PFSK-1 (cell line): Measurements from ENCODE around the gene GABRR3.

Experiments used
- FOXP2 ChIP-seq: optimal IDR thresholded peaks from 2 replicates; pipeline ENCODE3; 2011; ENCODE audit warnings: borderline replicate concordance, control low read depth, inconsistent platforms; ENCODE audit not compliant: insufficient read depth; ENCODE audit errors: extremely low read length, extremely low read depth
- POLR2AphosphoS5 ChIP-seq: IDR thresholded peaks from 2 replicates; pipeline ENCODE4 v1.6.1; 2012; ENCODE audit warnings: low read depth, mild to moderate bottlenecking, control low read depth, low read length, moderate library complexity
- SIN3A ChIP-seq: IDR thresholded peaks from 2 replicates; pipeline ENCODE4 v1.6.1; 2012; ENCODE audit warnings: mild to moderate bottlenecking, low read length, moderate library complexity, borderline replicate concordance; ENCODE audit not compliant: insufficient read depth
- TAF1 ChIP-seq: IDR thresholded peaks from 2 replicates; pipeline ENCODE4 v1.6.1; 2012; ENCODE audit warnings: low read length, control low read depth, borderline replicate concordance; ENCODE audit not compliant: insufficient read depth
- TF ChIP-seq, protein P1 (sequence below), 2 experiments: IDR thresholded peaks; 2 replicates each; pipeline versions ENCODE4 v1.6.1 to v1.8.0; 2011 to 2012; ENCODE audit warnings: low read depth in 2 of 2, low read length in 2 of 2, control low read depth in 1 of 2, inconsistent platforms in 1 of 2, mild to moderate bottlenecking in 1 of 2, moderate library complexity in 1 of 2; ENCODE audit not compliant: insufficient read depth in 1 of 2

Gene GABRR3

DNA sequence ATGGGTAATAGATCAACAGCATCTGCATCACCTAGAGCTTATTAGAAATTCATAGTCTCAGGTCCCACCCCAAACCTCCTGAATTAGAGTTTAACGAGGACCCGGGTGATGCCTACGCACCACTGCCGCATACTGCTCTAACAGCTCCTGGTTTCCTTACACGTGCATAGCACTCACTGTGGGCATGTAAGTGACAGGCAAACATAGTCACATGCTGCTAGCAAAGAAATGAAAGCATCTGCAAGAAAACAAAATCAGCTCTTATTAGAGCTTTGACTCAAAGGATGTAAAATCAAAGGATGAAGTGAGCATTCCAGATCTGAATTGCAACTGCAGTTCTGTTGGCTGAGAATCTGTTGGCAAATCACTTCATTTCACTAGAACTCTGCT, 43.8 kb downstream of the GABRR3 start:
- TF ChIP-seq POLR2AphosphoS5 (no peak), FOXP2 (no peak), SIN3A (no peak), TAF1 (no peak)
- TF ChIP-seq, protein P1, sequence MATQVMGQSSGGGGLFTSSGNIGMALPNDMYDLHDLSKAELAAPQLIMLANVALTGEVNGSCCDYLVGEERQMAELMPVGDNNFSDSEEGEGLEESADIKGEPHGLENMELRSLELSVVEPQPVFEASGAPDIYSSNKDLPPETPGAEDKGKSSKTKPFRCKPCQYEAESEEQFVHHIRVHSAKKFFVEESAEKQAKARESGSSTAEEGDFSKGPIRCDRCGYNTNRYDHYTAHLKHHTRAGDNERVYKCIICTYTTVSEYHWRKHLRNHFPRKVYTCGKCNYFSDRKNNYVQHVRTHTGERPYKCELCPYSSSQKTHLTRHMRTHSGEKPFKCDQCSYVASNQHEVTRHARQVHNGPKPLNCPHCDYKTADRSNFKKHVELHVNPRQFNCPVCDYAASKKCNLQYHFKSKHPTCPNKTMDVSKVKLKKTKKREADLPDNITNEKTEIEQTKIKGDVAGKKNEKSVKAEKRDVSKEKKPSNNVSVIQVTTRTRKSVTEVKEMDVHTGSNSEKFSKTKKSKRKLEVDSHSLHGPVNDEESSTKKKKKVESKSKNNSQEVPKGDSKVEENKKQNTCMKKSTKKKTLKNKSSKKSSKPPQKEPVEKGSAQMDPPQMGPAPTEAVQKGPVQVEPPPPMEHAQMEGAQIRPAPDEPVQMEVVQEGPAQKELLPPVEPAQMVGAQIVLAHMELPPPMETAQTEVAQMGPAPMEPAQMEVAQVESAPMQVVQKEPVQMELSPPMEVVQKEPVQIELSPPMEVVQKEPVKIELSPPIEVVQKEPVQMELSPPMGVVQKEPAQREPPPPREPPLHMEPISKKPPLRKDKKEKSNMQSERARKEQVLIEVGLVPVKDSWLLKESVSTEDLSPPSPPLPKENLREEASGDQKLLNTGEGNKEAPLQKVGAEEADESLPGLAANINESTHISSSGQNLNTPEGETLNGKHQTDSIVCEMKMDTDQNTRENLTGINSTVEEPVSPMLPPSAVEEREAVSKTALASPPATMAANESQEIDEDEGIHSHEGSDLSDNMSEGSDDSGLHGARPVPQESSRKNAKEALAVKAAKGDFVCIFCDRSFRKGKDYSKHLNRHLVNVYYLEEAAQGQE (IDR thresholded peaks at IDR 0.05; ENCODE audit: insufficient read depth in 1 of 2, low read depth in 2 of 2, low read length in 2 of 2), result no peak

DNA sequence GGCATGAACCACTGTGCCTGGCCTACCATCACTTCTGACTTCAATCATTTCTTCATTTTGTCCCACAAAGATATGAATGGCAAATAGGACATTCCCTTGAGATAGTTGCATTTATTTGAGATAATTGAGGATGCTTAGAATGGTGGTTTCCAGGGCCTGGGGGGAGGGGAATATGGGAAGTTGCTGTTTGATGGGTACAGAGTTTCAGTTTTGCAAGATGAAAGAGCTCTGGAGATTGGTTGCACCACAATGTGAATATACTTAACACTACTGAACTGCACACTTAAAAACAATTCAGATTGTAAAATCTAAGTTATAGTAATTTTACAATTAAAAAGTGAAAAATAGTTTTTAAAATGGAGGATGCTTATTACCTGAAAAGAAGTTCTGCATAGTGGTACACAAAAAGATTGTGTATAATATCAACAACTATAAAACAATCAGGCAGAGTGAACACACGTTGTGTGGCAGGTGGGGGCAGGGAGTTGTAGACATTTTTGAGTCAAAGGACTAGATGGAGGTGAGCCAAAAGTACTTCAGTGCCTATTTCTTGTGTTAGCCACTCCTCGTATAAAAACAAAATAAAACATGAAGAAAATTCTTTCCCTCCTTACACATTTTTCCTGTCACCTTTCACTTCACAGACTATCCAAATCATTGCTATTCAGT, 44.4 kb downstream of the GABRR3 start:
- TF ChIP-seq TAF1 (no peak), SIN3A (no peak), FOXP2 (no peak), POLR2AphosphoS5 (no peak)
- TF ChIP-seq, protein P1 (IDR thresholded peaks at IDR 0.05; ENCODE audit: insufficient read depth in 1 of 2, low read depth in 2 of 2, low read length in 2 of 2), result no peak

DNA sequence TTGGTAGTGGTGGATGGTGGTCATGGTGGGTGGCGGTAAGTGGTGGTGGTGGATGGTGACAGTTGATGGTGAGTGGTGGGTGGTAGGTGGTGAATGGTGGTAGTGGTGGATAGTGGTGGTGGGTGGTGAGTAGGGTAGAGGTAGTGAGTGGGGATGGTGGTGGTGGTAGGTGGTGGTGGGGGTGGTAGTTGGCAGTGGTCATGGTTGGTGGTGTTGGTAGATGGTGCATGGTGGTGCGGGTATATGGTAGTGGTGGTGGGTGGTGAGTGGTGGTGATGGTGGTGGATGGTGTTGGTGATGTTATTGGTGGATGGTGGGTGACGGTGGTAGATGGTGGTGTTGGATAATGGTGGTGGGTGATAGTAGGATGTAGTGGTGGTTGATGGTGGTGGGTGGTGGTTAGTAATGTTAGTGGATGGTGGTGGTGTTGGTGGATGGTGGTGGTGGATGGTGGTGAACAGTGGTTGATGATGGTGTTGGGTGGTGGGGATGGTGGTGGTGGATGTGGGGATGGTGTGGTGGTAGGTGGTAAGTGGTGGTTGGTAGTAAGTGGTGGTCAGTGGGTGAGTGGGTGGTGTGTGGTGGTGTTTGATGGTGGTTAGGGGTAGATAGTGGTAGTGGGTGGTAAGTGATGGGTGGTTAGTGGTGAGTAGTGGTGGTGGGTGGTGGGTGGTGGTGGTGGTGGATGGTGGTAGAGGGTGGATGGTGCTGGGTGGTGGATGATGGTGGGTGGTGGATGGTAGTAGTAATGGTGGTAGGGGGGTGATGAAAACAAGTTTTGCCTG, 46.1 kb downstream of the GABRR3 start:
- TF ChIP-seq FOXP2 (no peak), POLR2AphosphoS5 (no peak), SIN3A (no peak), TAF1 (no peak)
- TF ChIP-seq, protein P1 (IDR thresholded peaks at IDR 0.05; ENCODE audit: insufficient read depth in 1 of 2, low read depth in 2 of 2, low read length in 2 of 2), result no peak

DNA sequence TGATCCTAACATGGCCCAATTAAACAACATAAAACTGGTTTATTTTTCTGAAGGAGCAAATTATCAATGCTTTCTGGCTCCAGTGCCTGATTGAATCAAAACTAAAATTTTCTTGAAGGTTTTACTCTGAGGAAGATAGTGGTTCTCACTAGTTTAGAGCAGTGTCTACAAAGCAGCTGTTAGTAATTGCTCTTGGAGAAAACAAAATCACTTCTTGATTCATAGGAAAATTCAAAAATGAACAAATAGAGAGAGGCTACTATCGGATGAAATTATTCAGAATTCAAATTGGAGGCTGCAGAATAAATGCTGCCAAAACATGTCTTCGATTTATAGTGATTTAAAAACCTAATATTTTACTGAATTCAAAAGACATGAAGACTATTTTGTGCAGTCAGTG, 47.8 kb downstream of the GABRR3 start:
- TF ChIP-seq, protein P1 (IDR thresholded peaks at IDR 0.05; ENCODE audit: insufficient read depth in 1 of 2, low read depth in 2 of 2, low read length in 2 of 2), result no peak
- TF ChIP-seq POLR2AphosphoS5, result no peak
- no peak for TF ChIP-seq TAF1
- TF ChIP-seq FOXP2, result no peak
- TF ChIP-seq SIN3A, result no peak
